DMS153 treated with DMSO at 0.1 percent for 48 hours (cell line): ENCODE data around the gene PRR20G.

Source experiments
- DNase-seq: peaks from one replicate; lab custom pipeline; 2025; ENCODE audit not compliant: unreplicated experiment; lab: John Stamatoyannopoulos, UW

The PRR20G gene

DNA sequence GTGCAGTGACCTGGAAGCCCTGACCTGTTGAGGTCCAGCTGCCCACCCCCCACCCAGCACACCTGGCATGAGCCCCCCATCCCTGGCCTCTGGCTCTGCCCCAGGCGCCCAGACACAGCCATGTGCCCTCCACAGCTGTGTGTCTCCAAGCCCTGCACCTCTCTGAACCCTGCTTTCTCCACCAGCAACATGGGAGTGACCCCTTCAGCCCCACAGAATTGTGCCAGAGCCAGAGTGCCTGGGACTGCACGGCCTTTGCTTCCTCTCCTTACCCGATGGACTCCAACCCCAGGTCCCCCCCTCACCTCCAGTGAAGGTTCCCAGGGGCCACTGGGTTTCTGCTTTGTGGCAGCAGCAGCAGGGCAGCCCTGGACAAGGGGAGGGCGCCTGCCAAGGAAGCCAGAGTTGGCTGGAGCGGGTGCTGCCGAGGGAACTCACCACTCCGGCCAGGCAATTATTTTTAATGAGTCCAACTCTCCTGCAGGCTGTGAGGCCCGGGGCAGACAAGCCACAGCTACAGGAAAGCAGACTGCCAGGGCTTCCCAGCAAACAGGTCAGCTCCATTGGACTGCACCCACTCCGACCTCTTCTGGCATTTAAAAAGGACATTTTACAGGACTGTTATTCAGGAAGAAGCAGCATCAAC is 24.1 kb downstream of the PRR20G start:
- no peak for DNase-seq

DNA sequence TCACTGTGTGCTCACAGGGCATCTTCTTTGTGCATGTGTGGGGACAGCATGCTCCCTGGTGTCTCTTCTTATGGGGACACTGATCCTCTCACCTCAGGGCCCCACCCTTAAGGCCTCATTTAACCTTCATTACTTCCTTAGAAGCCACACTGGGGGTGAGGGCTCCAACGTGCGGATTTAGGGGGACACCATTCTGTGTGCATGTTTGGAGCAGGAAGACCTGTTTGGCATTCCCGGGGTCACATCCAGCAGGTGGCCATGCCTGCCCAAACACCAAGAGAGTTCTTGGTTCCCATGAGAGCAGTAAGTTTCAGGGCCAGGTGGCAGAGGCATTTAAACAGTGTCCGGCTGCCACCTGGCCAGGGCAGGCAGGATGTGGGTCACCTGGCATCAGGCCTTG is 24.8 kb downstream of the PRR20G start:
- no peak for DNase-seq

DNA sequence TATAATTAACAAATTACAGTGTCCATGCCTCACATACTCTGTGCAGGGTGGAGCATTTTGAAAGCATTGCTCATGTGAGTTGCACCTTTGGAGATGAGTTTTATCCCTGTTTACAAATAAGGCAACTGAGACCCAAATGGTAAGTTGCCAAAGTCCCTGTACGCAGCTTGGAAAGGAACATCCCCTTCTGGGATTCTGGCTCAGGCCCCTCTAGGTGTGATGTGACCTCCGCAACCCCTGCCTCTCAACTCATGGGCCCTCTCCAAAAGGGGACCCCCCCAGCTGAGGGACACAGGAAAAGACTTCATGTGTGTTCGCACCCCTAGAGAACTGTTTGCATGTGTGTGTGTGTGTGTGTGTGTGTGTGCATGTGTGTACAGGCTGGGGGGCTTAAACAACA is 25.3 kb downstream of the PRR20G start:
- DNase-seq: no peak

DNA sequence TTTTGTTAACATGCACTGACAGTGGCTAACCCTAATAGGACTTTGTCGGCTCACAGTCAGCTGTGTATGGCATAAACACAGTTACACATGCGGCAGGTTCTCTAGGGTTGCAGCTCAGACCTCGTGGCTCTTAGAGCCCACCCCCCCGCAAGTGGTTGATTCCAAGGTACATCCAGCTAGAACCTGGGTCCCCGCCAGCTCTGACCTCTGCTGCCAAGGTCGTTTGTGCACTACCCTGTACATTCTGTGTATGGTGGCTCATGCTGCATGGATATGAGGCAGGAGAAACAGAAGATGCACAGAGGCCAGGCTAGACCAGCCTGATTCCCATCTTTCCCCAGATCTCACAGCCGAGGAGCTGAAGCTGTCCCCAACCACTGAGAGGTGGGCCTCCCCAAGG is 25.9 kb downstream of the PRR20G start:
- DNase-seq: no peak

DNA sequence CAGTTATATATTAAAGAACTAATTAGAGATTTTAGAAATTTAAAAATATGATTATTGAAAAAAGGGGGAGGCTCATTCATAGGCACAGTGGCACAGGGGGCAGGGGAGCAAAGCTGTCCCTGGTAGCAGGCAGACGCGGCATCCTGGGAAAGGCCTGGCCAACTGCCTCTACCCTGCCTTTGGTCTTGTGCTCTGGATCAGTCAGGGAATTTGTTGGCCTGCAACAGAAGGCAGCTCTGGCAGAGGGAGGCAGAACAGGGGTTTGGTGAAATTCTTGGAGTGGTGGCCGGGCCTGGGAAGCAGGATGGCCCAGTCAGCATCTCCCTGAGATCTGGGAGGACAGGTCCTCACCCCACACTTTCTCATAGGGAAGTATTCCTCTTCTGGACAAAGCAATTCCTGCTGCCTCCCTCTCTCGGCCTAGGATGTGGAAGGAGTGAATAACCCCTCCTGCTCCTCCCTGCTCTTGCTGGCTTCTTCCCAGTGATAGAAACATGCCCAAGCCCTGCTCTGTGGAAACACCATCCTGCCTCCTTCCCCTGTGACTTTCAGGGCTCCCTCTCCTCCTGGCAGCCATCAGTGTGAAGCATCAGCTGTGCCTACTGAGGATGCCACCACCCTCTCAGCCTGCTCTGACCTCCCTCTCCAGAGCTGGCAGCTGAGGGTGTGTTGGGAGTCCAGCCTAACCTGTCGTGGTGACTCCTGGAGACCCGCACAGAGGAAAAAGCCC is 26.9 kb downstream of the PRR20G start:
- DNase-seq: no peak

DNA sequence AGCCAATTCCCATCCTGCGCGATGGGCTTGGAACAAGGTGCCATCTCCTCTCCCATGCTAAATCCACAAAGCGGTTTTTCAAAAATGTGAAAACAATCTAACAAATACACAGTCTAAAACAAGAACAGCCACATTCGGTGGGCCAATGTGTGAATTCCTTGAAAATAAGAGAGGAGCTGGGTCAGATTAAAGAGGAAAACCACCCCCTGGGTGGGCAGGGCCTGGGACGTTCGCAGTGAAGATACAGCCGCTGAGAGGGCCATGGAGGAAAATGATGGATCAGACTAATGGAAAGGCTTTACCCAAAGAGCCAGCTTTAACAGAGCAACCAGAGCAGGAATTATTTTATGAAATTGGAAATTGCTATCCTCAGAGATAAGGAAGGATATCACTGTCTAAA is 27.4 kb downstream of the PRR20G start:
- no peak for DNase-seq

DNA sequence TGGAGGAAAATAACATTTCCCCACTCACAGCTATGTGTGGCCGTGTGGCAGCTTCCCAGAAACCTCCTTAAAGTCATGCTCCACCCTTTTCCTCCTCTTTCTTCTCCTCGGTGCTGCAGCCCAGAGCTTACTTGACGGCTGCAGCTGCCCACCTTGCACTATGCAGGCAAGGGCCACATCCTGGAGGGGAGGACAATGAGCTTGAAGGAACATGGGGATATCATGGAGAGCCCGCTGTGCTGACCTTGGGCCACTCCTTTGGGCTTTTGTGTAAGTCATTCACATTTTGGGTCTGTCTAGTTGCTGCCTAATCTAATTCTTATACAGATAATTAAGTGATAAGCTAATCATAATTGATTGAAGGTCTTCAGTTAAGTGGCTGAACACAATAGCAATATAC is 28.0 kb downstream of the PRR20G start:
- DNase-seq: no peak

DNA sequence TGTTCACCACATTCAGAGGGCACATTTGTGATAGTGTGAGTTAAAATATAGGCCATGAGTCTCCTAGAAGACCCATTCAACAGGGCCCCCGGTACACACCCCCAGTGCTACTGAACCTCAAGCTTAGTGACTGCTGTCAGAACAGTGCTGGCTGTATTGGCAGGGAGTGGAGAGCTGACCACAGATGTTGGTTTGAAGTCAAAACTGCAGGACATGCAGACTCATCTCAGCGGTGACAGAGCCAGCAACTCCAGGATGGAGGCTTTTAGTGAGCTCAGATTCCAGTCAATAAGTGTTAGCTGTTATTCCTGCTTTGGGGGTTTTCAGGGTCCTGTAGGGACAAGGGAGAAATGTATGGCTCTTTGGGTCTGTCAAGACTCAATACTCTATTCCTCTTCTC is 29.1 kb downstream of the PRR20G start:
- no peak for DNase-seq

DNA sequence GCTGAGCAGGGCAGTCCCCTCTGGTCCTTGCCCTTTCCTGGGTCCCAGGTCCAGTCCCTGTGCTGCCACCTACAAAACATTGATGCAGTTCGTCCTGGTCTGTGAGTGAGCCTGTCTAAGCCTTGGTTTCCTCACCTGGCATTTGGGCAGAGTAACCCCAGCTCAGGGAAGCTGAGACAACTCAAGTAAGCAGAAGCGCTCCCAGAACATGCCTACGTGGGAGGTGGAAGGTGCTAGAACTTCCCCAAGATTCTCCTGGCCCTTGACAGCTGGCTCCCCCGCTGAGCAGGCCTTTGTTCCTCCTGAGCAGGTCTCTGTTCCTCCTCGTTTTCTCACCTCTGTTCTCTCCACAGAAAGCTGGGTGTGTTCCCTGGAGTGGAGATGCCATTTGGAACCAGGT is 30.5 kb downstream of the PRR20G start:
- no peak for DNase-seq

DNA sequence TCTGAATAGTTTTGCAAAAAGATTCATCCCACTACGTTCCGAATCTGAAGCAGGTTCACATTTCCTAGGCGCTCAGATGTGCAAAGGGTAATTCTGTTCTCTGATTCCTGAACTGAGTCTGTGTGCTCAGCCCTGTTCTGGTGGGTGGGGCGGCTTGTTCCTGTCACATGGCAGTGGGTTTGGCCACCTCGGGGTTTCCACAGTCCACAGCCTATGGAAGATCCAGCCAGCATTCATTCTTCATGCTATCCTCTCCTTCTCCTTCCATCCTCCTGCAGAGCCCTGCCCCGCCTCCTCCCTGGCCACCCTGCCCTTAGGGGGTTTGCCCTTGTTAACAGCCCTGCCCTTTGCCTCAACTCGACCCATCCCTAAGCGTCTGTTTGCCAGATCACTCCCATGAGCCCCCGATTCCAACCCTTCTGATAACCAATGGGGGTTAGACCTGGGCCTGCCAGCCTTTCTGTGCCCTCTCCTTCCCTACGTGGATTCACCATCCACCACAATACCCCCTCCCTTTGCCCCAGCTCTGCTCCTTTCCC is 31.0 kb downstream of the PRR20G start:
- DNase-seq: no peak

DNA sequence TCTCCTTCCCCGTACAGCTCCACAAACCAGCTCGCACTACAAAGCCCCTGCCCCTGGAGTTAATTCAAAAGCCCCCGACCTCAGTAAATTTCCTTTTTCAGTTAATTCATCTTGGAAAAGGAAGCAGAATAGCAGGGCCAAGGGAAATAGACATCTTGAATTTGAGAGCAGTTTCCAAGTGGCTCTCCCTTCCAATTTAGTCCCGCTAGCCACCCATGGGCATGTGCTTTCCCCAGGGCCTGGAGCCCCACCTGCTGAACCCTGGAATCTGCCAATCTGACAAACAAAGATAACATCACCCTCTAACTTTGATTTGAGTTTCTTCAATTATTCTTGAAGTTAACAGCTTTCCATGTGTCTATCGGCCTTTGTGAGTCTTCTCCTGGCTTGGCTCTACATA is 31.7 kb downstream of the PRR20G start:
- DNase-seq: no peak

DNA sequence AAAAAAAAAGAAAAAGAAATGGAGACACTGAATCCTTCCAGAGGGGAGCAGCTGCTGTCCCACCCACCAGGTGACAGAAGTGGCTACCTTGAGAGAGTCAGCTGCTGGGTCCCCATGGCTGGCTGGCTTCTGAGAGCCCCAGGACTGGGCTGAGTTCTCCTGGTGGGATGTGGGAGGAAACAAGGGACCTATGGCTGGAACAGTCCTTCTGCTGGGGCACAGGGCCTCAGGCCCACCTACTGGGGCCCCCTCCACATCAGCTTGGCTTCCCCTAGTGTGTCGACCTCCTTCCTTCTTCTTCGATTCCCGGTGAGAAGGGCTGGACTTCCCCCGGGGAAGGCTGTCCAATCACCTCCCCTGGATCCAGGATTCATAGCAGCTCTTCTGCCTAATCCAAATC is 32.3 kb downstream of the PRR20G start:
- DNase-seq: no peak

DNA sequence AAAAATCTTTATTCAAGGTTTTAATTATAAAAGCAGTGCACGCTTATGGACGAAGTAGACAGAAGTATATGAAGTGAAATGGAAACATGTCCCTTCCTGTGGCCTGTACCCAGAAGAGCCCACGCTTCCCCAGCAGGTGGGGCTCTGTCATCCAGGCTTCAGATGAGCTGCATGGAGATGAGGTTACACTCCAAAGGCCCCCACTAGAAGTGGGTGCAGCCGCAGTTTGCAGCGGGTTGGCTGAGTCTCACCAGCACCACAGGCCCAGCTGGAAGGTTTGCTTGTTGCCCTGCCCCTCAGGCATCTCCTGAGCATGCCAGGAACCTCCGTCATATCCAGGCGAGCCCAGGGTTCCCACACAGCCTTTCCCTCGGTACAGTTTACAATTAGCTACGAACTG is 33.1 kb downstream of the PRR20G start:
- DNase-seq: no peak

DNA sequence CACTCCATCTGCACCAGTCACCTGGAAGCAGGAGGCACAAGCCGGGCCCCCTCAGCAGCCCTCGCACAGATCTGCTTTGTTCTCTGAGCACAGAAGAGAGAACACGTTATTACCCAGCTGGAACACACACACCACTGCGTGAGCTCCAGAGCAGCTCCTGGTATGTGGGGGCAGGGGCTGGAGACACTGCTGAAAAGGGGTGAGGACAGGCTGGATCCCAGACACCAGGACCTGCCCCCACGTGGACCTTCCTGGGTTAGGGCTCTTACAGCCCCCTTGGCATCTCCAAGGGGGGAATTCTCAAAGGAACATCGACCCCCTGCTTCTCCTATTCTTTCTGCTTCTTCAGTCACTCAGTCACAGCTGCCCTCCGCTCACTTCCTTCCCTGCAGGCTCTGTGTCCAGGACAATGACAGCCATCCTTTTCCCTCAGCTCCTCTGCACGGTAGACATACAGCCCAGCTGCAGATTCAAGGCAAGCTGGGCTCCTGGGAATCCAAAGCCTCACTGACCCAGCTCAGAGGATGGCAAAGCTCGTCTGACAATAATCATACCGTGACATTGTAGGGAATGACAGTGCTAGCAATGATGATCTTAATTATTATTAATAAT is 33.7 kb downstream of the PRR20G start:
- no peak for DNase-seq

DNA sequence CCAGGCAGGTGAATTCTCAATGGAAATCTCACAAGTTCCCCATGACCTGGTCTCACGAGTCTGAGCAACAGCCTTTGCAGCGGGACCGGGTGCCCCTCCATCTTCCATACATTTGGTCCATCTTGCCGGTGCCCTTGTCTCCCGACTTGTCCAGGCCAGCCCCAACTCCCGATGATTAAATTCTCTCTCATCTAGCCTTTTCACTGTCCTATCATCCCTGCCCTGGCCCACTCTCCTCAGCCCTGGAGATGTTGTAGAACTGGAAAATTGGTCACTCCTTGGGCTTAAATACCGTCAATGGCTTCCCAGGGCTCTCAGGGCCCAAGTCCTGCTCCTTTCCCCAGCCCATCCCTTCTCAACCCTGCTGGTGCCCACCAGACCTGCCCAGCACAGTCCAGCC is 34.4 kb downstream of the PRR20G start:
- DNase-seq: no peak

DNA sequence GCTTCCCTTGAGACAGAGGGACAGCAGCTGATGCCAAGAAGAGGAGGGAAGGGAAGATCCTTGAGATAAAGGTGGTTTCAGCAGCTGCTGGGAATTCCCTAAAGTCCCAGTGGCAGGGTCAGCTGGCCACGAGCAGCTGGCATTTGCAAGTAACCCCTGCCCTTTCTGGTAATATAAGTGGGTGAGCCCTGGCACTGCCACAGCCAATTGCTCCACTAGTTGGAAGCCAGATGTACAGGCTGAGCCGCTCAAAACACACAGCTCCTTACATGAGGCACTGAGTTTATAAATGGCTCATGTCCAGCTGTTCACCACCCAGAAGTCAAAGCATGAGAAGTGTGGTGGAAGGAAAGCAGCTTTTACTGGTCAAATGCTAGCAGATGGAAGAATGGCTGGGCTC is 35.4 kb downstream of the PRR20G start:
- DNase-seq: no peak

DNA sequence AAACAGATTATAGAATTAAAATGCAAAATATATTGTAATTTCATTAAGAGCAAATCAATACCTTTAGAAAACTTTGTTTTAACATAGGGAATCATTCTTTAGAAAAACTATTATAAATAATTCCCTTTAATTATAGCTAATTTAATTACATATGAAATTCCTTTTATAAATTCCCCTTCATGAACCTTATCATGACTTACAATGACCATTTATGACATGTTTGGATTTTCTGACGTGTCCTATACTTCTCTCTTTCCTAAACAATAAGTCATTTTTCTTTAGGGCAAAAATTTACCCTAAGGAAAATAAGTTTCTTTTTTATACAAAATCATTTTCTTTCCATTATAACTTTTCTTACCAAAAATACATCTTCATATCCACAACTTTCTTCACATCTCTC is 37.8 kb downstream of the PRR20G start:
- no peak for DNase-seq

DNA sequence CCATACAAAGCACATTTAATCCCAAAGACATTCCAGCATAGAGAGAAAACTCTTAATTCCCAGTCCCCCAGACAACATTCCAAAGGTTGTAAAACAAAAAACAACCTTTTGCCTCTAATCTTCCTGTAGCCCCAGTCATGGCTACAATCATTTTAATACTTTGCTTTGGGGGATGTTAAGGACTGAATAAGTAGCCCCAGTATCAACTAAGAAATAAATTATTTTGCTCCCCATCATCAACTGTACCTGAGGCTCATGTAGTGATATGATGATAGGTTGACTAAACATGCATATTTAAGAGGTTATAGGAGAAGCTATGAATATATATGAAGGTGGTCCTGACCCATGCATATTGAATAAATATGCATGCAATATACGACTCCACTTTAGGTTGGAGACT is 40.6 kb downstream of the PRR20G start:
- no peak for DNase-seq

DNA sequence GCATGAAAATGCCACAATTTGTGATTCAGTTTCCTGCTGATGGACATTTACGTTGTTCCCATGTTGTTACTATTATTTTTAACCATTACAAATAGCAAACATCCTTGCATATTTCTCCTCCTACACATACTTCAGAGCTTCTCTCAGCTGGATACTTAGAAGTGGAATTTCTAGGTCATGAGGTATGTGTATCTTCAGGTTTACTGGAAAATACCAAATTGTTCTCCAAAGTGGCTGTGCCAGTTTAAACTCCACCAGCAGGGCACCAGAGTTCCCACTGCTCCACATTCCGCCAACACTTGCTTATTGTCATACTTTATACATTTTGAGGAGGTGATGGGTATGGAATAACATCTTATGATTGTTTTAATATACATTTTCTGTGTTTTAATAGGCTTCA is 49.2 kb downstream of the PRR20G start:
- DNase-seq: no peak

DNA sequence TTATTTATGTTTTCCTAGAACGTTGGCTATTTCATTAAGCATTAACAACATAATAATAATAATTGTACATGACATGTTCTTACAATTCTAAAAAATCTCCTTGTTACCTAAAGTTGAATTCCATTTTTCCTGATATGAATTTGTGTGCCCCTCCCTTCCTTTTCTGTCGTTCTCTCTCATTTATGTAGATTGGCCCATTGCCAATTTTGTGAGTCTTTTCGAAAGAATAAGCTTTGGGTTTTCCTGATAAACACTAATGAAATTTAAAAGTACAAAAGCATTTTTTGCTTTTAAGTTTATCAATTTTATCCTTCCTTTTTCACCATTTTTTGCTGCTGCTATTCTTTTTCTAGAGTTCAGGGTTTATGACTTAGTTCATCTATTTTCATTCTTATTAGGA is 50.0 kb downstream of the PRR20G start:
- DNase-seq: no peak

DNA sequence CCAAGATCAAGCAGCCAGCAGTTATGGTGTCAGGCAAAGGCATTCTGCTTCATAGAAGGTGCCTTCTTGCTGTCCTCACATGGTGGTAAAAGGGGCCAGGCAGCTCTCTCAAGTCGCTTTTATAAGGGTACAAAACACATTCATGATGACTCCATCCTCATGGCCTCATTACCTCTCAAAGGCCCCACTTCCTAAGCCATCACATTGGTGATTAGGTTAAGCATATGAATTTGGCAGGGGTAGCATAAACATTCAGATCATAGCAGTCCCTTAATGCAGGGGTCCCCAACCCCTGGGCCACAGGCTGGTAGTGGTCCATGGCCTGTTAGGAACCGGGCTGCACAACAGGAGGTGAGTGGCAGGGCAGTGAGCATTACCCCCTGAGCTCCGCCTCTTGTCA is 52.1 kb downstream of the PRR20G start:
- no peak for DNase-seq

DNA sequence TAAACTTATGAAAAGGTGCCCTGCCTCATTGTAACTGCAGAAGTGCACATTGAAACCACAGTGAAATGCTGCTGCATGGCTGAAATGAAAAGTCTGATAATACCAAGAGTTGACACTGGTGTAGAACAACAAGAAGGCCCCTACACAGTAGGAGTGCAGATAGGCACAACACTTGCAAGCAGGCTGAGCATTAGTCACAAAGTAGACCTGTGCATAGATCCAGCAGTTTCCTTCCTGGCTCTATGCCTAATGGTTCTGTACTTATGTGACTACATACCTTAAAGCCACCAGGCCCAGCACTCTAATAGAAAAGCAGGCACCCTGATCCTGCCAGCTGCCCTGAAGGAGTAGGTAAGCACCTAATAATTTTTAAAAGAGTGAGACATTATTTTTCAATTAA is 53.1 kb downstream of the PRR20G start:
- no peak for DNase-seq
